ENCODE data around the gene SKIDA1.

Gene SKIDA1

GRCh38 chr10:21517134-21518031, 8.1 kb downstream of the SKIDA1 start:
- no peak for DNase-seq (ENCODE audit: low read depth)

DNA sequence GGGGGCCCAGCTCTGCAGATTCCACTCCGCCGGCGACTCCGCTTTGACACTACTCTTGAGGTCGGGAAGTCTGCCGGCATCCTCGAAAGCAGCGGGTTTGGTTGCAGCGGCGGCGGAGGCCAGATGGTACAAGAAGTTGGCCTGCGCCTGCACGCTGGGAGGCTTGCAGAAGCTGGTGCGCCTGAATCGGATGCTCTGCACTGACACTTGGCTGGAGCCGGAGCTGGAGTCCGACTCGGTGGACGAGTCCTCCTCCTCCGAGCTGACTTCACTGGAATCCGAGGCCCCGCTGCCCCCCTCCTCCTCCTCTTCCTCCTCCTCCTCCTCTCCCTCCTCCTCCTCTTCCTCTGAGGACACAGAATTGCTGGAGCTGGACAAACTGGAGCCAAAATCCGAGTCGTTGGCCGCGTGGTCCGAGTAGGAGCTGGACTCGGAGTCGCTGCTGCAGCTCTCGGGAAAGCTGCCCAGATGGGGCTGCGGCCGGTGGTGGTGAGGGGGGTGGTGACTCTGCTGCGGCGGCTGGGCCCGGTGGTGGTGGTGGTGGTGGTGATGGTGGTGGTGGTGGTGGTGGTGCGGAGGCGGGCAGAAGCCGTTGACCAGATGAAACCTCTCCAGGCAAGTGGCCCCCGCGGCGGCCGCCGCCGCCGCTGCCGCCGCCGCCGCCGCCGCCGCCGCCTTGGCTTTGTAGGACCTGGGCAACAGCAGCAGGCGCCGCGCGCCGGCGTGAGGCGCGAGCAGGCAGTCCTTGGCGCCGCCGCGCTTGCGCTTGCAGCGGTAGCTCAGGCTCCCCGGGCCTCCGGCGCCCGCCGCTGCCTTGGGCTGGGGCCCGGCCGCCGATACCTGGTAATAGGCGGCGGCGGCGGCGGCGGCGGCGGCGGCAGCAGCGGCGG, 9.0 kb downstream of the SKIDA1 start:
- DNase-seq (ENCODE audit: low read depth), result no peak

DNA sequence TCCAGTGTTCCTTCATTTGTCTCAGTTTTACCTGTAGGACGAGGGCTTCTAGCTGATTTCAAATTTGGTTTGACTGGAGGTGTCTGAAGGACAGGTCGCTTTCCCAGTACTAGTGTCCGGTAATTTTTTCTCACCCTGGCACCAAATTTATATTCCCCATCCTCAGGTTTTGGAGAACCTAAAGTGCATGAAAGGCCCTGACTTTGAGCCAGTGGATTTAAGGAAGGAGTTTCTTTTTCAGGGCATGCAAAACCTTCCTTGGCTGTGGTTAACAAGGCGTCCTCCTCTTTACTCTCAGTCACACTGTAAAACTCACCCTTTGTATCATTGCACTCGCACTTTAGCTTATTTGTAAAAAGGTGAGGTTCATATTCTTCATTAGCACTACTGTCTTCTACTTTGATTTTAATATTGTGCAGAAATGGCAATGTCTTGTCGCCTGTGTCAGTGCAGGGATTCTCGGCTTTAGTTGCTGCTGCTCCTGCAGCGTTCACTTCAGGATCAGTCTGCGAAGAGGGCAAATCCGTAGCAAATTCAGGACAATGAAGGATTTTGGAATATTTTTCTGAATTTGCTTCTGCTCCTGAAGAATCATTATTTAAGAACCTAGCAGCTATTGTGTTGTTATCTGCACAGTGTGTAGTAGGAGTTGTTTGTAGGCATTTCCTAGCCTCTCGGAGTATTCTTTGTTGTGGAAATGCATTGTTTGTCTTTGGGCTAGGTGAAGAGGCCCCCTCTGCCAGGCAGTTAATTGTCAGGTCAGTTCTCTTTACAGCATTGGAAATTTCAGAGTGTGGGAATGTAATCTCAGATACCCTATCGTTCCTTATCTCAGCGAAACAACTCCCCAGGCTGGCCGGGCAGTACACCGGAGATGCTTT, 9.9 kb downstream of the SKIDA1 start:
- DNase-seq (ENCODE audit: low read depth), result no peak

DNA sequence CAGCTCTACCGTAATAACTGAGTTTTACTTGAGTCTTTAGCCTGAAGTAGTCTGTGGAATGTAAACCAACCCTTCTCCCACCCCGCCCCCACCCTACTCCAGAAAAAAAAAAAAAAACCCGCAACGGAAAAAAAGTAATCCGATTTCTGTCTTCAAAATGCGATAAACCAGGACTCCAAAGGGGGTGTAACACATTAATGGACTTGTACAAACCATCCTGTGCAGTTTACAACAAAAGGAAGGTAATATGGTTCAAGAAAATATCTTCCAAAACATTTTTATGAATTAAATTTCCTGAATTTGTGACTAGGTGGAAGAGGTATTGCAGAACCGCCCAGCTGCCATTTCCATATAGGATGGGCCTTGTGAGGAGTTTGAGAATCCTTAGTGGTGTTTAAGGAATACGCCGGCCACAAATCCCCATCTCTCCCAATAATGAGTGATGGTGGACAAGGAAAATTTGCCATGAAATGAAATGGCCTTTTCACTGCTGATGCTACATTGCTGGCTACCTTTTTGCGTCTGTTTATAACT, 10.6 kb downstream of the SKIDA1 start:
- DNase-seq (ENCODE audit: low read depth), result no peak

- no peak for DNase-seq (ENCODE audit: low read depth)
These were observed 11.2 kb downstream of the SKIDA1 start for GRCh38 chr10:21514129-21514817.

GRCh38 chr10:21513405-21513788, 12.1 kb downstream of the SKIDA1 start:
- DNase-seq (ENCODE audit: low read depth), result no peak

- DNase-seq (ENCODE audit: low read depth), result no peak
These were observed 12.7 kb downstream of the SKIDA1 start for GRCh38 chr10:21512573-21513404.

DNA sequence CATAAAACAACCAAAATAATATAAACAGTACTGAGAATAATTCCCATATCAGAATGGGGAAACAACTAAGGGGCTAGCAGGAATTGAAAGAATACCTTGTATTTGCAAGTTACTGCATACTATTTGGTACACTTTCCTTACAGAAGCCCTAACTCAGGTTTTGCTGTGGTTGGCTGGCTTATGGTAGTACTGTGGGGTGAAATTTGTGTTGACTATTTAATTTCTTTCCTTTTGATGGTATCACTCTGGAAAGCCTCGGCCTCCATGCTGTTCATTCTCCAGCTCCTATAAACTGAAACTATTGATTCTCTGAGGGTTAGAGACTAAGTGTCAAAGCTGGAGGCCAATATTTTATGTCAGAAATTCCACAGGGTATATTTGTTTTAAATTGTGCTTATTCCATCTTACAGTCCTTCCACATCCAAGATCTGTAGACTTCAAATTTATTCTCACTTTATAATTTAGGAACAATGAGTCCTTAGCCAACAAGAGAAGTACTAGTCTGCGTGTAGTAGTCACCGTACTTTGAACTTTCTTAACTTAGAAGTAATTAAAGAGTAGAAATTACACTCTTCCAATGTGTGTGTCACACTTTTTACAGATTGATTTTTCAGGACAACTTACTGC, 13.4 kb downstream of the SKIDA1 start:
- no peak for DNase-seq (ENCODE audit: low read depth)

DNA sequence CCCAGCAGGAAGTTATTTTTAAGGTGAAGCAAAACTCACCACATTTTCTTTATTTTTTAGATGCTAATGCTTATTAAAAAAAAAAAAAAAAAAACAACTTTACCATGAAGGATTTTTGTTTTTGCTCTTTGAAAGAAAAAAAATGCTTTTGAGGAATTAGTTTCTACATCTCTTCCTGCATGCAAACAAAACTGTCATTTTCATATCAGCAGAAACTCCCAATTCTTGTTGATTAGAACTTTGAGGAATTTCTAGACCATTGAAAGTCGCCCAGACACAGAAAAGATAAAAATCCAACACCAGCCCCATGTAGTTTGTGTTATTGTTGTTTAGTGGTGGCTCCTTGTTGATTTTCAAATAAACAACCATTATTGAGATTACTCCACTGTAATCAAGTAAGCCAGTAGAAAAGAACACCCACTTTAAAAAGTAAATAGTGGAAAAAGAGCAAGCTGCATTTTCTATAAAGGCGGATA, 14.3 kb downstream of the SKIDA1 start:
- no peak for DNase-seq (ENCODE audit: low read depth)

GRCh38 chr10:21510241-21511094, 15.0 kb downstream of the SKIDA1 start:
- no peak for DNase-seq (ENCODE audit: low read depth)

DNA sequence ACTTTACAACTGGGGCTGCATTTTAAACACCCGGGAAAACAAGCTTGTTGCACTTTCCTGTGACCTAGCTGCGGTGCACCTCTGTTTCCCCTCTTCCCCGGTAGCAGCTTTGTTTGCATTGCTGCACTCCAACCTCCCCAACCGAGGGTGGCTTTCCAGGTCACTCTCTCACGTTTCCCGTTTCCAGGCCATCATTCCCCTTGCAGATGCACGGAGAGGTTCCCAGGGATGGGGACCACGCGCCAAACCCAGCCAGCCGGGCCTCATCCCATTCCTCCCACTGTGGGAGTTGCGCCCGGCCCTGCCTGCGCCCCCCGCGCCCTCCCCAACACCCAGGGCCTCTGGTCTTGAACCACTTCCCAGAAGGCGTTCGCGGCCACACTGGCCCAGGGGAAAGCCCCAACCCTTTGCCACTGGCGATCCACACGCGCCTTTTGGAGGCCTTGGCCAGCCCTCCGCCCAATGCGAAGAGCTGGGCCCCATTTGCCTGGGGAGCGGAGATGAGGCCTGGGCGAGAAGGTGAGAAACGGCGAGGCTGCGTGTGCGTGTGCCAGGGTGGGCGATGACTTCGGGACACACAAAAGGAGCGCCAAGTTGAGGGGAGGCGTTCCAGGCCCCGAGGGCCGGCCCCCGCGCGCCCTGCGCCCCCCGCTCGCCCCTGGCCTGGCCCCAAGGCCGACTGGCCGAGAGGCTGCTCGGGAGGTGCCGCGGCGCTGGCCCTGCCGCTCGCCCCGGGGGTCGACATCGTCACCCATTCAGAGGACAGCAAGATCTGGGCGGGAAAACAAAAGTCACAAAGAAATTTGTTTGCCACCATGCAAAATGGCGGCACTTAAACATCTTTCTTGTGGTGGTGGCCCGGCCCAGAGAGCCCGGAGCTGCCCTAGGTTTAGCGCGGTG, 15.9 kb downstream of the SKIDA1 start:
- DNase-seq (ENCODE audit: low read depth), result no peak

GRCh38 chr10:21508706-21509331, 16.7 kb downstream of the SKIDA1 start:
- no peak for DNase-seq (ENCODE audit: low read depth)

DNA sequence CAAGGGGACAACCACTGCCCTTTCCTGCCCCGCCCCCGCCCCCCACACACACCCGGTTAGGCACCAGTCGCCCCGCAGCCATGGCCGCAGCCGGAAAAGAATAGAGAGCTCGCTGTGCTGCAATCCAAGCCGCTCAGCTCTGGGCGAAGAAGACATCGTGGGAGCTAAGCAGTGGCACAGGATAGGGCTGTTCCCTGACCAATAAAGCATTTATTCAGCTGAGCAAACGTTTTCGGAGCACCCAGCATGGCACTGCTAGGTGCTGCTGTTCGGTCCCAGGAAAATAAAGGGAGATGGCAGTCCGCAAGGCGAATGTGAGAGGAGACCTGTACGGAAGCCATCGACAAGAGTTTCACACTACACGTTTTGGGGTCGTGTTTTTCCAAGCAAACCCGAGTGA, 18.3 kb downstream of the SKIDA1 start:
- DNase-seq (ENCODE audit: low read depth), result no peak

DNA sequence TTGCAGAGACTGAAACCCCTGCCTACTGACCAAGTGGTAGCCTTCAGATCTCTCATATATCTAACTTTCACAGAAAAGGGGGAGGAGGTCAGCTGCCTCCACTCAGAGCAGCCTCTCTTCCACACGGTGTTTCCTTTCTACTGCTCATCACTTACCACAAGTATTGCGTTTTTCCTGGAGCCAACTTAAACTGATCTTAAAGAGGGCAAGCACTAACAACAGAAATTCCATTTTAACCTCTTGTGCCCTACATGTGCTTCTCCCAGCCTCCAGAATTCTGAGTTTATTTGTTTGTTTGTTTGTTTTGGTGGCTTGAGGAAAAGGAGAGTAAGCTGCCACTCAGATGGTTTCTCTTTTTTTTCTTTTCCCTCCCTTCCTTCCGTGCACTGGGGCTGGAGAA, 19.1 kb downstream of the SKIDA1 start:
- no peak for DNase-seq (ENCODE audit: low read depth)

GRCh38 chr10:21505711-21506278, 19.7 kb downstream of the SKIDA1 start:
- no peak for DNase-seq (ENCODE audit: low read depth)

- no peak for DNase-seq (ENCODE audit: low read depth)
These were observed 21.9 kb downstream of the SKIDA1 start for GRCh38 chr10:21503542-21503941.

DNA sequence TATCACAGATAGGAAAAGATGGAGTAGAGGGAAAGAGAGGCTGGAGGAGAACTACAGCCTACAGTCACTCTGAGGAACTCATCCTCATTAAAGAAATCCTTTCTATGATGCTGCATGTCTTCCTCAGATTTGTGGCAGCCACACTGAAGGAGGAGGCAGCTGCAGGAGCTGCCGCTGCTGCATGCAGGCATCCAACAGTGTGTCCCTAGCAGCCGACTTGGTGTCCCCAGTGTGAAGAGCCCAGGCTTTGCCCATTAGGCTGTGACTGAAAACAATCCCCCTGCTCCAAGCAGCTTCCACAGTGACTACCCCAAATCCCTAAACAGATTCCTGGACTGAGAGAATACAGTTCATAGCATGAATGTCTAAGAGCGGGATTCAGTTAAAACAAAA, 23.1 kb downstream of the SKIDA1 start:
- no peak for DNase-seq (ENCODE audit: low read depth)

All from activated T-helper 9 cell treated with anti-CD3 and anti-CD28 coated beads, Interleukin-2, amount 50 U/mL, for 16 hours (primary cell).